Fibroblast of skin of scalp (primary cell): ENCODE measurements around the gene KLF15.
"Not testable (repeated sequence)": the region's sequence is repeated elsewhere in the genome, so short reads cannot be mapped to it uniquely, and the experiment has no call there.

Experiments used
- DNase-seq: peaks from one replicate; pipeline ENCODE4 v3.0.0-alpha.2; 2013

Gene KLF15

GRCh38 chr3:126345641-126346460, 11.4 kb downstream of the KLF15 start:
- no peak for DNase-seq

- DNase-seq, result no peak
These were observed 12.0 kb downstream of the KLF15 start for GRCh38 chr3:126345231-126345630.

- DNase-seq, result no peak
These were observed 12.7 kb downstream of the KLF15 start for GRCh38 chr3:126344380-126345041.

GRCh38 chr3:126343649-126344035, 13.6 kb downstream of the KLF15 start:
- no peak for DNase-seq

- no peak for DNase-seq
These were observed 14.1 kb downstream of the KLF15 start for GRCh38 chr3:126342991-126343648.

GRCh38 chr3:126342211-126342610, 15.0 kb downstream of the KLF15 start:
- no peak for DNase-seq

- no peak for DNase-seq
These were observed 15.5 kb downstream of the KLF15 start for GRCh38 chr3:126341755-126342150.

GRCh38 chr3:126340943-126341754, 16.1 kb downstream of the KLF15 start:
- no peak for DNase-seq

- DNase-seq, result no peak
These were observed 16.6 kb downstream of the KLF15 start for GRCh38 chr3:126340596-126340942.

GRCh38 chr3:126340081-126340511, 17.1 kb downstream of the KLF15 start:
- DNase-seq, result peak; percentile 18

GRCh38 chr3:126339466-126339865, 17.7 kb downstream of the KLF15 start:
- DNase-seq, result no peak

GRCh38 chr3:126338790-126339288, 18.4 kb downstream of the KLF15 start:
- no peak for DNase-seq

GRCh38 chr3:126337980-126338651, 19.1 kb downstream of the KLF15 start:
- no peak for DNase-seq

- DNase-seq, result not testable (repeated sequence)
These were observed 25.3 kb downstream of the KLF15 start for GRCh38 chr3:126331812-126332336.

GRCh38 chr3:126329927-126330725, 27.1 kb downstream of the KLF15 start:
- no peak for DNase-seq

GRCh38 chr3:126326629-126327028, 30.6 kb downstream of the KLF15 start:
- DNase-seq, result no peak

GRCh38 chr3:126322181-126322967, 34.8 kb downstream of the KLF15 start:
- no peak for DNase-seq

- no peak for DNase-seq
These were observed 35.7 kb downstream of the KLF15 start for GRCh38 chr3:126321490-126321889.

- DNase-seq, result no peak
These were observed 36.5 kb downstream of the KLF15 start for GRCh38 chr3:126320517-126321293.
